Kidney epithelial cell (primary cell): Measurements from ENCODE around the gene IRX5. TPM values are rescaled to one million over a fixed set of nuclear protein-coding genes. Genes with fewer than 3 reads are reported as not detected.

Experiments
- DNase-seq: peaks from one replicate; pipeline ENCODE4 v3.0.0-alpha.2; 2010; ENCODE audit warnings: low read depth
- H3K27me3 ChIP-seq: 2 replicates; pipeline ENCODE4 v1.6.0; 2011; ENCODE audit warnings: low read length; ENCODE audit not compliant: control insufficient read depth, insufficient read depth
- H3K36me3 ChIP-seq: 2 replicates; pipeline ENCODE4 v1.5.1; 2011; ENCODE audit warnings: low read length; ENCODE audit not compliant: control insufficient read depth, insufficient read depth
- H3K4me3 ChIP-seq: 2 replicates; pipeline ENCODE4 v1.5.1; 2011; ENCODE audit warnings: low read depth, mild to moderate bottlenecking, control low read depth, low read length
- CTCF ChIP-seq: IDR thresholded peaks from 2 replicates; pipeline ENCODE4 v1.5.1; 2011; ENCODE audit warnings: mild to moderate bottlenecking, moderate library complexity, low read length, control low read depth, inconsistent platforms; ENCODE audit not compliant: insufficient read depth, poor library complexity, severe bottlenecking
- total RNA-seq: library from RNA; depleted of rRNA; stranded (reverse); fragments of >200 nt; gene quantifications from 2 replicates; pipeline ENCODE4 v1.2.3, GENCODE V29; 2015

The IRX5 gene
- total RNA-seq, 1 donor from 2014 or later = 2.0 TPM

DNA sequence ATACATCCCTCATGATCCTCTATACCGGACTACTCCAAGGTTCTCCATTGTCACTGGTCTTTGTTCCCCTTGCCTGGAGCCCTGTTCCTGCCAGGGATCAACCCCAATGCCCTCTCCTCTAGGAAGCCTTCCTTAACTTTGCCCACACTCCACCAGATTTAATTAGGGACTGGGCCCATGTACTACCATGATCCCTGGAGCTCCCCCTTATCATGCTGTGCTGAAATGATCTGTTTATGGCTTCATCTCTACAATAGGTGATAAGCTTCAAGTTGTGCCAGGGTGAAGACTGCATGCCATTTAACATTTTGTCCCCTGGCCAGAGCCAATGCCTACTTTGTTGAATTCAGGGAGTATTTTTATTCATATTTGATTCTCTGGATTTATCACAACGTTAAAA lies 17.9 kb upstream of the IRX5 start:
- Histone ChIP-seq H3K36me3 (no peaks in the 10 kb centered on the region), H3K4me3 (no peak overlapping the region), H3K27me3 (no peaks in the 10 kb centered on the region)
- no peak for DNase-seq
- TF ChIP-seq CTCF = no peak

DNA sequence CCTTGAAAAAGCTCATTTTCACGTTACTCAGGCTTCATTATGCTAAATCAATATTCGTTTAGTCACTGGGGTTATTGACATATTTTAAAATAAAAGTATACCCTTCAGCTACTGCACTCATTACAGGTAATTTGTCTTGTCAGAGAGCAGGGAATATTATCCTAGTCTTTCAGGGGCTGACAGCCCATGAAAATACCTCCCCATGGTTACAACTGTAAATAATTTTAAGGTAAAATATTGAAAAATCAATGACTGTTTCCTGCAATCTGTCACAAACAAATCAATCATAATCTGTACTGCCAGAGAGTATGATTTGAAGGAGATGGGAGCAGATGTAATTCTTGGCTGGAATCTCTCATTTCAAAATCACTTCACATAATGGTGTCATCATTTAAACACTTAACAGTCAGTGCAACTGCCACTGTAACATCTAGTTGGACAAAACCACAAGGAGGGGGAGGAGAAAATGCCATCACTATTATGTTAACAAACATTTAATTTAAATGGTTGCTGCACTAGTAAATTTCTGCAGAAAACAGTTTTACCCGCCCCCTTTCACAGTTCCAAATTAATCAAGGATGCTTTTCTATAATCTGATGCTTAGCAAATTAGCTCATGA lies 9.3 kb upstream of the IRX5 start:
- no peak for TF ChIP-seq CTCF
- no peak for DNase-seq
- H3K27me3 ChIP-seq = no peaks in the 10 kb centered on the region
- H3K36me3 ChIP-seq = no peaks in the 10 kb centered on the region
- no peak overlapping the region for H3K4me3 ChIP-seq

GRCh38 chr16:54923055-54923473 lies 7.6 kb upstream of the IRX5 start:
- Histone ChIP-seq H3K4me3 (no peak overlapping the region), H3K27me3 (no peaks in the 10 kb centered on the region), H3K36me3 (no peaks in the 10 kb centered on the region)
- TF ChIP-seq CTCF = no peak
- DNase-seq = no peak

DNA sequence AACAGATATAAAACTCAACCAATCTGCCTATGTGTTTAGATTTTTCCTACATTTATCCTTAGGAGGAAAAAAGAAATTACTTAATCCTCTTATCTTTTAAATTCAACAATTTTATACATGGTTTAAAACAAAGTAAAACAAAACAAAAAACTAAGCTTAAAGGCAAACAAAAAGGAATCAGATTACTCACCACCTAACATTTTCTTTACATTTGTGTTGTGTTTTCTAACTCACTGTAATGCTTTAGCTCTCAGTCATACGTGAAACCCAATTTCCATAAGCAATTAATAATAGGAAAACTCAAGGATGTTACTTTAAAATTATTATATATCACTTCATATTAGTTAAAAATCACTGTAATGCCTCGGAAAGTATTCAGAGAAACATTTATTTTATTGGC lies 6.7 kb upstream of the IRX5 start:
- no peak for DNase-seq
- H3K27me3 ChIP-seq = no peaks in the 10 kb centered on the region
- no peak for TF ChIP-seq CTCF
- H3K36me3 ChIP-seq = no peaks in the 10 kb centered on the region
- H3K4me3 ChIP-seq = no peak overlapping the region

- no peak for DNase-seq
- TF ChIP-seq CTCF = no peak
- Histone ChIP-seq H3K27me3 (no peaks in the 10 kb centered on the region), H3K36me3 (no peaks in the 10 kb centered on the region), H3K4me3 (no peak overlapping the region)
These were observed 4.4 kb upstream of the IRX5 start for GRCh38 chr16:54926166-54926838.
